DOHH2 (cell line): Measurements from ENCODE around the gene CCNF.

Source experiments
- EZH2phosphoT487 ChIP-seq: fragments of 200-600 bp; sonication (generic); IDR thresholded peaks from 2 replicates; pipeline ENCODE4 v1.6.1; 2017; ENCODE audit warnings: borderline replicate concordance, mild to moderate bottlenecking, antibody characterized with exemption, low read length, moderate library complexity, mixed read lengths
- TF ChIP-seq, protein P1 (sequence below): fragments of 200-600 bp; sonication (generic); IDR thresholded peaks from one replicate; pipeline ENCODE4 v1.5.1; 2014; ENCODE audit warnings: antibody characterized with exemption, mild to moderate bottlenecking, low read depth, low read length; ENCODE audit not compliant: poor library complexity, severe bottlenecking

DNA sequence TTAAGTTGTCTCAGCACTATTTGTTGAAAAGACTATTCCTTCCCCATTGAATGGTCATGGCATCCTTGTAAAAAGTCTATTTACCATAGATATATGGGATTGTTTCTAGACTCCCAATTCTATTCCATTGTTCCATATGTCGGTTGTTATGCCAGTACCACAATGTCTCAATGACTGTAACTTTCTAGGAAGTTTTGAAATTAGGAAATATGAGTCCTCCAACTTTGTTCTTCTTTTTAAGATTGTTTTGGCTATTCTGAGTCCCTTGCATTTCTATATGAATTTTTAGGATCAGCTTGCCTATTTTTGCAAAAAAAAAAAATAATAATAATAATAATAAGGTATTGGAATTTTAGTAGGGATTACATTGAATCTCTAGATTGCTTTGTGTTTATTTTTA is 45.7 kb upstream of the CCNF start:
- TF ChIP-seq, protein P1, sequence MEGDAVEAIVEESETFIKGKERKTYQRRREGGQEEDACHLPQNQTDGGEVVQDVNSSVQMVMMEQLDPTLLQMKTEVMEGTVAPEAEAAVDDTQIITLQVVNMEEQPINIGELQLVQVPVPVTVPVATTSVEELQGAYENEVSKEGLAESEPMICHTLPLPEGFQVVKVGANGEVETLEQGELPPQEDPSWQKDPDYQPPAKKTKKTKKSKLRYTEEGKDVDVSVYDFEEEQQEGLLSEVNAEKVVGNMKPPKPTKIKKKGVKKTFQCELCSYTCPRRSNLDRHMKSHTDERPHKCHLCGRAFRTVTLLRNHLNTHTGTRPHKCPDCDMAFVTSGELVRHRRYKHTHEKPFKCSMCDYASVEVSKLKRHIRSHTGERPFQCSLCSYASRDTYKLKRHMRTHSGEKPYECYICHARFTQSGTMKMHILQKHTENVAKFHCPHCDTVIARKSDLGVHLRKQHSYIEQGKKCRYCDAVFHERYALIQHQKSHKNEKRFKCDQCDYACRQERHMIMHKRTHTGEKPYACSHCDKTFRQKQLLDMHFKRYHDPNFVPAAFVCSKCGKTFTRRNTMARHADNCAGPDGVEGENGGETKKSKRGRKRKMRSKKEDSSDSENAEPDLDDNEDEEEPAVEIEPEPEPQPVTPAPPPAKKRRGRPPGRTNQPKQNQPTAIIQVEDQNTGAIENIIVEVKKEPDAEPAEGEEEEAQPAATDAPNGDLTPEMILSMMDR: no peak
- no peak for TF ChIP-seq EZH2phosphoT487
